WTC11 (cell line): Measurements from ENCODE around the gene URB1.

Experiments used
- TCF7 ChIP-seq: sonication (generic); formaldehyde crosslinking; IDR thresholded peaks from 2 replicates; pipeline ENCODE4 v1.8.0; 2022; ENCODE audit warnings: mild to moderate bottlenecking, low read depth, missing genetic modification reagents, moderate library complexity
- TF ChIP-seq, protein P1 (sequence below): fragments of 200-600 bp; IDR thresholded peaks from 2 replicates; pipeline ENCODE4 v1.8.0; 2022; ENCODE audit warnings: antibody characterized with exemption

DNA sequence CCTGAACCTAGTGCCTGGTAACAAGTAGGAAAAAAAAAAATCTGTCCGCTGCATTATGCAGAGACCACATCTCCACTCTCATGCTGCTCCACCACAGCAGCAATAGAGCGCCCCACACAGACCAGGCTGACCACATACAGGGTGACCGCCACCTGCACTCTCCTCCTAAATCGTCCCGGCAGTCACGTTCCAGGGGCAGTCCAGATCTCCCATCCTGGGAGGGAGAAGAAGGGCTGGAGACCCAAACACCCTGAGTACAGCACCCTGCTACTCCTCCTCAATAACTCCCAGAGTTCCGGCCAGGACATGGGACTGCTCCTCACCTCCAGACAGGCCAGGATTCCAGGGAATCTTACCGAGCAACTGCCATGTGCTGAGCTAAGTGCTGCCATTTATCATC, 15.3 kb downstream of the URB1 start:
- TF ChIP-seq, protein P1, sequence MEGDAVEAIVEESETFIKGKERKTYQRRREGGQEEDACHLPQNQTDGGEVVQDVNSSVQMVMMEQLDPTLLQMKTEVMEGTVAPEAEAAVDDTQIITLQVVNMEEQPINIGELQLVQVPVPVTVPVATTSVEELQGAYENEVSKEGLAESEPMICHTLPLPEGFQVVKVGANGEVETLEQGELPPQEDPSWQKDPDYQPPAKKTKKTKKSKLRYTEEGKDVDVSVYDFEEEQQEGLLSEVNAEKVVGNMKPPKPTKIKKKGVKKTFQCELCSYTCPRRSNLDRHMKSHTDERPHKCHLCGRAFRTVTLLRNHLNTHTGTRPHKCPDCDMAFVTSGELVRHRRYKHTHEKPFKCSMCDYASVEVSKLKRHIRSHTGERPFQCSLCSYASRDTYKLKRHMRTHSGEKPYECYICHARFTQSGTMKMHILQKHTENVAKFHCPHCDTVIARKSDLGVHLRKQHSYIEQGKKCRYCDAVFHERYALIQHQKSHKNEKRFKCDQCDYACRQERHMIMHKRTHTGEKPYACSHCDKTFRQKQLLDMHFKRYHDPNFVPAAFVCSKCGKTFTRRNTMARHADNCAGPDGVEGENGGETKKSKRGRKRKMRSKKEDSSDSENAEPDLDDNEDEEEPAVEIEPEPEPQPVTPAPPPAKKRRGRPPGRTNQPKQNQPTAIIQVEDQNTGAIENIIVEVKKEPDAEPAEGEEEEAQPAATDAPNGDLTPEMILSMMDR, result no peak
- TF ChIP-seq TCF7 (CRISPR knock-in tag), result no peak
